Measurements from ENCODE around the gene GMDS. TPM values are rescaled to one million over a fixed set of nuclear protein-coding genes. Genes with fewer than 3 reads are reported as not detected.

The GMDS gene
- total RNA-seq, 1 donor from 2014 or later: 25.7 TPM

DNA sequence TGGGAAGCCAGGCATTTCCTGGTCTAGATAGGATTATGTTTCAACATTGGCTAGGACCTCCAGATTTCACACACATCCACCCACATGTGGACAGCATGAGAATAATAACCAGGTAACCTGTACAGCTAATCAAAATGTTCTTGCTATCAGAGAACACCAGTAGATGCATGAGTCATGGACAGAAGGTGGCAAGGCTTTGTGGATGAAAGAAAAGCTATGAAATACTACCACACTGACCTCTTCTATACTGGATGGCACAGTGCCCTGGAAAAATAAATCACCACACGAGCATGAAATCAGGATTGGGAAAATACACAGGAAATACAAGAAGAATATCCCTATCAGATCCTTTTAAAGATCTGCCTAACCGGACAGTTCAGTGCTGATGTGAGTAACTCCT is 113.0 kb downstream of the GMDS start:
- no peak for DNase-seq

DNA sequence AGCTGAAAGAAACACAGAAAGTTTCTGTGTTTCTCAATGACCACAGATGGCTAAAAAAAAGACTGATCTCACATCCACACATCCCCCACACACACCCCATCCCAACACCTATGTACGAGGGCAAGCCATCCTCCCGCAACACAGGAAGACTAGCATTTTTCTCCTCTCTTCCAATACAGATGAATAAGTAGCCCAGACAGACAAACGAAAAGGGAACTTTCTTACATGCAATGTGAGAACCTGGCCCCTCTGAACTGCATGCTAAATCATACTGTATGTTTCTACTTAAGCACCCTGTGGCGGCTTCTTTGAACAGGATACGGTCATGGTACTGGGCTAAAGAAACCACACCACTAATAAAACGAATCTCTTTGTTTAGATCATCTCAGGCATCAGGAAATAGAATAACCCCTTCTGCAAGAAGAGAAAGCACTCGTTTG is 116.2 kb downstream of the GMDS start:
- DNase-seq: no peak

DNA sequence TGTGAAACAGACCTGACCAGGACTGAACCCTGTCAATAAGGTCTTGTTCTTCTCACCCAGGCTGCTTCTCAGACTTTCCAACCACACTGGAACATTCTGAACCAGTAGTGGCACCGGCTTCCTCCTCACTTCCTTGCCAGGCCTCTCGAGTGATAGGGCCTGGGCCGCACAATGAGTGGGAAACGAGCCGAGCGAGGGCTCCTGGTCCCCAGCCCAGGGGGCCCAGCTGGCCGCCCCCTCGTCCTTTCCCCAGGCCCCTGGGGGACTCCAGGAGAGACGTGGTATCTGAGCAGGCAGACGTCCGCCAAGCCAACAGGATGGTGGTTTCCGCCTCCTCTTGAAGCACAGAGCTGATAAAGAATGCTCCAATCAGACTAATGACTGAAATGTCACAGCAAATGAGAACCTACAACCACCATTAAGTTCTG is 117.9 kb downstream of the GMDS start:
- DNase-seq: no peak

DNA sequence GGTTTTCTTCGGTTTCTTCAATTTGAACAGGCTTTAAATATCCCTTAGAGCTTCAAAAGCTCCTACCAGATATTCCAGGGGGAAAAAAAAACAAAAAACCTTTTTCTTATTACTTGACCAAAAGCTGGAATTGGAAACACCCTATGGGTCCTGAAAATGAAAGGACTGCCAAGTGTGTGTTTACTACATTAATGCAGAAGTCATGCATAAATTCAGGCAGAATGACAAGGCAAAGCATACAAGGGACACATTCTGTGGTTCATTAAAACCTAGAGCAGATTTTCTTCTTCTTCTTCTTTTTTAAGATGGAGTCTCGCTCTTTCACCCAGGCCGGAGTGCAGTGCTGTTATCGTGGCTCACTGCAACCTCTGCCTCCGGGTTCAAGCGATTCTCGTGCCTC is 119.1 kb downstream of the GMDS start:
- no peak for DNase-seq

DNA sequence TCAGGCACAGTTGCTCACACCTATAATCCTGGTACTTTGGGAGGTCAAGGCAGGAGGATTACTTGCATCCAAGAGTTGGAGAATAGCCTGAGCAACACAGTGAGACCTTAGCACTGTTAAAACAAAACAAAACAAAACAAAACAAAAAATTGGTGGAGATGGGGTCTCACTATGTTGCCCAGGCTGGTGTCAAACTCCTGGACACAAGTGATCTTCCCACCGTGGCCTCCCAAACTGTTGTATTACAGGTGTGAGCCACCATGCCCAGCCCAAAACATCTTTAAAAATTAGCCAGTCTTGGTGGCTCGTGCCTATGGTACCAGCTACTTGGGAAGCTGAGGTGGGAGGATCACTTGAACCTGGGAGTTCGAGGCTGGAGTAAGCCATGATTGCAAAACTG is 120.2 kb downstream of the GMDS start:
- no peak for DNase-seq

DNA sequence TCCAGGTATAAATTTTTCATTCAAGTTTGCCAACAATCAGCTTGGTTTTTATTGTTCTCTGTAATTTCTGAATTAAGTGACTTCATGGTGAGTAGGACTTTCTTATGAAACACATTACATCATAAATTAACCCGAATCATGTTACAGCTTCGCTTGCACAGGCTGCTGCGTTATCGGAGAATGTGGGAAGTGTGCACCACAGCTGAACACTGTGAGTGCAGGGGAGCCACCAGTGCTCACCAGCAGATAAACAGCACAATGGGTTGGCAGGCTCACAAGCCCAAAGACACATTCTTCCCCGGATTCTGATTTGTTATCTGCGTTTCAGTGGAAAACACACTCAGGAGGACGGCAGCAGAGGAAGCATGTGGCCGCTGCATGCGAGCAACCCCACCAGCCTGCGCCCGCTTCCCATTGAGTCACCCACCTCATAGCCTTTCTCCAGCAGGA is 121.1 kb downstream of the GMDS start:
- no peak for DNase-seq

DNA sequence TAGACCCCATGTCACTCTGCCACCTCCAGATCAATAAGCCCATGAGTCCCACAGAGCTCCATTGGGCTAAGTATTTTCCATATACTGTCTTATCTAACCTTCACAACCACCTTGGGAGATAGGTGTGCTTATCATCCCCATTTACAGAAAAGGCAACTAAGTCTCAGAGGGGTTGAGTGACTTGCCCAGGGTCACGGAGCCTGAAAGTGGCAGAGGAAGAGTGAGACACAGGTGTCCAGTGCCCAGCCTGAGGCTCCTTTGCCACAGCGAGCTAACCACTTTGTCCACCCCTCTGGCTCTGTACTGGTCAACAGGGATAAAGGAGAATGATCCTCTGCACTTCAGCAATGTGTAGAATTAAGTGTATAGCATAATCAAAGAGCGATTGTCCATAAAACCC is 124.5 kb downstream of the GMDS start:
- DNase-seq: no peak

DNA sequence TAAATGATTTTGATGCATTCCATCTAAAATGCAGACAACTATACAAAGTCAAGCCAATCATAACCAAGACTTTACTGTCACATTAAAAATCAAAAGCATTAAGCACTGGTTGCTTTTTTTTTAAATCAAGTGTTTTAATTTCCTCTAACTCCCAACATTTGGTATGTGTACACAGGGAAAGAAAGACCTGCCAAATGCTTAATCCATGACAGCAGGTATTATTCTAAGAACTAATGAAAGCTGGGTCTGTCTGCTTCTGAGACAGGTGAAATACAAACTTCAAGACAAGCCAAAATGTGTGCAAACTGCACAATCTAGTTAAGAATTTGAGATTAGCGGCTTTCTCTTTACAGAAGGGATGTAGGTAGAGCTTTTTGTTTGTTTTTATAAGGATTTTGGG is 126.1 kb downstream of the GMDS start:
- no peak for DNase-seq

DNA sequence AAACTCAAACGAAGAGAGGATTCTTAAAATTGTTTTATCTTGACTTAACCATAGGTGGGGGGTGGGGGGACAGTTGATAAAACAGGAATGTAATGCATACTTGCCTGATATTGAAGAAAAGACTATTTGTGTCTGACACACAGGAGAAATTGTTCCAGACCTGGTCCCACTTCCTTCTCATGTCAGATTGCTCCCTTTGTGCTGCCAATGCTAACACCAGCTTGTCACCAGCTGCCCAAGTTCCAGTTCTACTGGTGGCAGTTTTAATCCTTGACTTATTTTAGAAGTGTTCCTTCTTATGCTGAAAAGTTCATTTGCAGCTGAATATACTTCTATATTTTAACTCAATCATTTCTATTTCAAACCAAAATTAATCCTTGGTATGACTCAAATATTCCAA is 127.3 kb downstream of the GMDS start:
- DNase-seq: no peak

DNA sequence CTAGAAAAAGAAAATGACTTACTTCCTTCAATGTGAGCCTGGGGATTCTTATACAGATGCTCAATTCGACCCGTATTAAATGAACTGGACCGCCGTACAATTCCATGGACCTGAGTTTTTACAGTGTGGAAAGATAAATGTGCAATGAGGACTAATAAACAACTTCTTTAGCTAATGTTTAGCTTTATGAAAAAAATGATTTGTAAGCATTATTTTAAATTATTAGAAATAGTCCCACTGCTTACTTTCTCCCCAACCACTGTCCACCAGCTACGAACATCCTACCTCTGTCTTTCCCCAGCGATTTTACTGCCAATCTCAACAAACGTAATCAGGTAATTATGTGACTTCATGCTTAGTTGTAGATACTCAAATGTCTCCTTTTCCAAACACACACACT is 128.0 kb downstream of the GMDS start:
- DNase-seq: no peak

DNA sequence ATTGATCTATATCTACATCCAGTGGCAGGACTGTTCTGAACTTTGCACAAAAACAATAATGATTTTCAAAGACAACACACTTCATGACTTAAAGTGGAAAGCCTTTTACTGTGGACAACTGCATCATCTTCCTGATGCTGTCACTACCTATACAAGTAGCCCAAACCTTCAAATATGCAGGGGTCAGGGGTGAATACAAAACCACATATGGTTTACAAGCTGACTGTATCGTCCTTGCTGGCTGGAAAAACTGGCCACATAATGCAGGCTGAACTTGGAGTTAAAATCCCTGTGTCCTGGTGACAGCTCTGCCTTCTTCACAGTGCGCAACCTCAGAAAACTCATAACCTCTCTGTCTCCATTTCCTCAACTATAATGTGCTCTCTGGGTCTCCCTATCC is 128.9 kb downstream of the GMDS start:
- DNase-seq: no peak

DNA sequence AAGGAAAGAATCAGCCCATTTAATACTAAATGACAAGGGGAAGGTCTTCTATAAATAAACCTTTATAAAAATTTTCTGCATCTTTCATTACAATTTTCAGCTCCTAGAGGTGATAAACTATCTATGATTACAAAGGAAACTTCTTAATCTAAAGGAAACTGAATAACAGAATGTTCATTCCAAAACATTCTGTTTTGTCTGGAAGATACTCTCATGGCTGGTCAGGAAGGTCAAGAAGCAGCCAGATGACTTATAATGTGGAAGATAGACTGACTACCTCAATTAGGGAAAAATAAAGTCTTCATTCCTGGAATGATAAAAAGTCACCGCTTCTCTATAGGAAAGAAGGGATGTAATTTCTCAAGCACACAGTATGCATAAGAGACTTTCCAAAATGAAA is 131.3 kb downstream of the GMDS start:
- no peak for DNase-seq

DNA sequence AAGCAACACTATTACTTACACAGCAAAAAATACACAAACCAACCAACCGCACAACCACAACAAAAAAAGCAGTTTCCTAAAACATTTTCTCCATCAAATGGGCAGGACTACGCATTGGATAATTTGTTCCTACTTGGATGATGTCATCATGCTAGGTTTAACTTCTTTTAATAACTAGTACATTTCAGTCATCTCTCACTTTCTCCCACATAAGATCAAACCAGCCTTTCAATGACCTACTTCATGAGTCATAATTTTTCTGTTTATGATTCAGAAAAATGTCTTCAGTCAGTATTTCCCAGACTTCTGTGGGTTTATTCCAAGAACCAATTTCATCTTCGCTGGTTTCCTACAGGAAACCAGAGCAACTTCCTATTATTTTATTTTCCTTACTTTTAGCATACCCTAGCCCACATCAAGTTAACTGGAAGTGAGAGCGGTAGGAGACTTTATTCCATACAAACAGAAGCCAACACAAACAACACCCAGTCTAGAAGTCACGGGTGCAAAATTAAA is 134.2 kb downstream of the GMDS start:
- no peak for DNase-seq

DNA sequence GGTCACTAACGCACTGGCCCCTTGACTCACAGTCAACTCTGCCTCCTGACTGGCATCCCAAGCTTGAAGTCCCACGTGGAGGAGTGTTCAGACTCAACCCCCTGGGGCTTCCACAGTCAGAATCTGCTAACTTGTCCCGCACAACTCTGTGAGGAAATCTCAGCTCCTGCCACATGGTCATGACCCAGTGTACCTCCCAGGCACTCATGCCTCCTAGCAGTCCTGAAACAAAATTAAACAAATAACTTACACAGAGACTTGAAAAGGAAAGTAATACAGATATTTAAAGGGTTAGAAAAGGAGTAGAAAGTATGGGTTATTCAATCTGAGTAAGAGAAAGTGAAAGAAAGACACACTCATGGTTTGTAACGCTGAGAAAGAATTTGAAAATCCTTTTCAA is 134.9 kb downstream of the GMDS start:
- no peak for DNase-seq

DNA sequence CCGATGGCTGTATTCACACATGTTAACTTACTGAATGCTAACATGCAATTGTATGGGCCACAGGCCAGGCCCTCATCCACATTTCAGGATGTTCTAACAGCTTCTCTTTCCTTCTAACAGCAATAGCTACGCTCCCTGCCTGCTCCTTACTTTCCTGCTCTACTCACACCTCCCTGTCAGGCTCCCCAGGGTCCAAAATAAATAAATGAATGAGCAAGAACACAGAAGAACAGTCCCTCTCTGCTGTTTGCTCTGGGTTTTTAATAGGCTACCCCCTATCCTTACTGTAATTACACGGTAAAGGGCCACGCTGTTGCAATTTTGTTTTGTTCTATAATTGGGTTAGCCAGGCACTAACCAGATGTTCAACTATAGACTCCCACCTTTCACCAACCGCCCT is 135.6 kb downstream of the GMDS start:
- no peak for DNase-seq

DNA sequence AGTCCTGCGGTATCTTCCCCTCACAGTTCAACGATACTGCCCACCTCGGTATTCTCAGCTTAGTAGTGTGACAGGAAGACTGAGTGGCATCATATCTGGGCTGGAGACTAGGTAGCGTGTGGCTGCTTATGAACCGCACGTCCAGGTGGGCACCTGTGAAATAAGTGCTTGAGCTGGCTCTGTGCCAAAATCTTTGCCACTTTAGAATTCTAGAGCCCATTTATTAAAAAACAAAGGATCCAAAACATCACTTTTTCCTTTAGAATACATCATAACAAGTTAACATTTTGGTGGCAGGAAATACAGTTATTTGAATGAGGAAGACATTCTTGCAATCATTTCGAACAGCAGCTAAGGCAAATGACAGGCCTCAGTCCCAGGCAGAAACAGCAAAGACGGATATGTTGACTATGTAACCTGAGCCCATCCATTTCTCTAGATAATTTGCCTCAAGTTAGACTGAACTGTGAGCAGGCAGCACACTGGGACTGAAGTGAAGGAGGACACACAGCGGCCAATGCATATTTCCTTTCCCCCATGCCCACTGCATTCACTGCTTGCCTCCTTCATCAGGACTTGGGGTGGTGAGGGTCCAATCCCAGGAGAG is 136.6 kb downstream of the GMDS start:
- no peak for DNase-seq

DNA sequence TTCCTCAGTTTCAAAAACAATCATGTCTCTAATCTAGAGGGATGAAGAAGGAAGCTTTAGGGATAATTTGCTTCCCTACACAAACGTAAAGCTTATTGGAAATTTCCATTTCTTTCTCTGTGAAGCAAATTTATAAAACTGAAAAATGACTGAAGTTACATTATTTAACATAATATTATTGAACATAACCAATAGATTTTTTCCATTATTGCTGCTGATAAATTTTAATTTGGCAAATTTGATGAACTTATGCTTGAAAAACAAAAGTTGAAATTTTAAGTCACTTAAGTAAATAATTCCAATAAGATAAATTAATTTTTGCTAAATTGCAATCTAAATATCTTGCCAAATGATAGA is 140.9 kb downstream of the GMDS start:
- DNase-seq: no peak

DNA sequence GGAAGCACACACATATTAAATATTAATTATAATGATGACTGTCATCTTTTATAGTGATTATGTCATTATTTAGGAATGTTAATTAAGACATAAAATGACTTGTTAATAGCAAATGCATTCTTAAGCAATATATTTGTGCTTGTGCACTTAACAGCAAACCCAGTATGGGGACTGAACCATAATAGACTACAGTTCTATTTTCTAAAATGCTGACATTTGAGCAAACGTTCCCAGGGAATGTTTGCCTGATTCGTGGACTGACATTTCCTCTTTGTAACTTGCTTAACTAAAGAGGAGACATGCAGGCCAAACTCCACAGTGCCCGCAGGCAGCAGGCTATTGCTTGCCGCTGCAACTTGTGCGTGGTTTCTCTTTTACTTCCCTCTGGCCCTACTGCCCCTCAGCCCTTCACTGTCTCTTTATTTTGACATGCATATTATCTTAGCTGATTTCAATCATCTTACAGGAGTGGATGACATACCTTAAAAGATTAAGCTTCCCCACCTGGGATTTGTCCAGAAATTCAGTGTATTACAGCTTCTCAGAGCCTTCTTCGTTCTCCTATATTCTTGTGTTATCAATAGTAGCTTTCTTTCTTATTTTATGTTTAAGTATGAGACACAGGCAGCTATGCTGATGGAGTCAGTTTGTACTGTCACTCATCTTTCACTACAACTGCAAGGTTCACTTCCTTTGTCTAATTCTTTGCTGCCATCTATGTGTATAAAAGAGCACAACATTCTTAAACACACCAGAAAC is 141.5 kb downstream of the GMDS start:
- peak; percentile 67 for DNase-seq

DNA sequence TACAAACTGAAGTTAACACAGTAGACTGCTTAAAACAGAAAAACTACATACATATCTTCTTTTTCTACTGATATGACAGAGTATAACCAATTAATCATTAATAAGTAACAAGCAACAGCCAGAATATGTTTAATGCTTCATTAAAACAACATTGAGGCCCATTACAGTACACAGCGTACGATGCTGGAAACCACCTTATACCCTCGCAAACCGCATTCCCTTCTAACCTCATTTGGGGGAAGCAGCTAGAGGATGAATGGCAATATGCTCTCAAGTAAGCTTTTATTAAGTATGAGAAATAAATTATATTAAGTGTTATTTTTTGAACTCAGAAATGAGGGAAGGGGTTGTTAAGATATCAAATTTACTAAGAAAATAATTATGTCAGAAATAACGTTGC is 142.4 kb downstream of the GMDS start:
- no peak for DNase-seq

DNA sequence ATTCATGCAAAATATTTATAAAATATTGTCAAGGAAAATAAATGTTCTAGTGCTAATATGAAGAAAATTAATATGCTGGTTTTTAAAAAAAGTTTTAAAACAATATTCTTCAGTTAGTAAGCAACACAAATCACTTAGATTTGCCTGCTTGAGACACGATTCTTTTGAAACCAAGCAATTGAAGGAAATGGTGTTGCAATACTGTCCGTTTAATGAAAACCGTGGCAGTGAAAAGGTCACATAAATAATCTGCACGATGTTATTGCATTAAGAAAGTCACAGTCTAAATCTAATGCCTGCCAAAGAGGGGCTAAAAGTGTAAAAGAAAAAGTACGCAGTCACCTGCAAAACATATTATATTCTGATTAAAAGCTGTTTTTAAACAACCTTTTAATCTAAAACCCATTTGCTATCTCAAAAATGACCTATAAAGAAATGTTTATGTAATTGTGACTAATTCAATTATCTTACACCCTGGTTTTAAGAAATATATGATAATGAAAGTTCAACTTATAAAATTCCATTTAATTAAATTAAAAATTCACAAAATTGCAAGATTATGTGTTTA is 143.0 kb downstream of the GMDS start:
- DNase-seq: no peak

DNA sequence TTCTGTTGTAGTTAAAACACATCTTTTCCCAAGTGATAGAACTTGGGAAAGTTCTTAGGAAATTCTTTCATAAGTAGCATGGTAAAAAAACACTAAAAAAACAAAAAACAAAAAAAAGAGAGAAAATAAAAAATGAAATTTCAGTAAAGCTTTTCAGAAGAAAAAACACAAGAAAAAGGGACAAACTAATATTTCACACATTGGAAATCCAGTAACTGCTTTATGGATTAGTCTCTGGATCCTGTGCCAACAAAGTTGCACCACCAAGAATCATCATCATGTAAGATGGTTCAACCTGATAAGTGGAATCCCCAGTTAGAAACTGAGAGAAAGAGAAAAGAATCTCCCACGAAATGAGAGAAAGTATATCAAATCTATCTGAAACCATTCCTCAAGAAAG is 144.2 kb downstream of the GMDS start:
- no peak for DNase-seq

DNA sequence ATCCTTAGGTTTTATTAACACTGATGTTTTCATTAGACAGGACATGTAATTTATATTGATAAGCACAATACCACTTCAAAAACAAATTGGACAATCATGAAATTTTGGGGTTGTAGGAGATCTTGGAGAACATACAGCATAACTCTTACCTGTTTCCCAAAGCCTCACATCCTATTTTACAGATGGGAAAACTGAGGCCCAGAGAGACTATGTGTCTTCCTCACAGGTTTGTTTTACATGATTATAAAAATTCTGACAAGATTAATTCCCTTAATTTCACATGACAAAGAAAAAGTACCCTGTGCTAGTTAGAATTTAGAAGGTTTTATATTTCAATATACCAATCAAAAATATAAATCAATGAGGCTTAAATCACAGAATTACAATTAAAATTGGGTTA is 145.5 kb downstream of the GMDS start:
- DNase-seq: no peak

DNA sequence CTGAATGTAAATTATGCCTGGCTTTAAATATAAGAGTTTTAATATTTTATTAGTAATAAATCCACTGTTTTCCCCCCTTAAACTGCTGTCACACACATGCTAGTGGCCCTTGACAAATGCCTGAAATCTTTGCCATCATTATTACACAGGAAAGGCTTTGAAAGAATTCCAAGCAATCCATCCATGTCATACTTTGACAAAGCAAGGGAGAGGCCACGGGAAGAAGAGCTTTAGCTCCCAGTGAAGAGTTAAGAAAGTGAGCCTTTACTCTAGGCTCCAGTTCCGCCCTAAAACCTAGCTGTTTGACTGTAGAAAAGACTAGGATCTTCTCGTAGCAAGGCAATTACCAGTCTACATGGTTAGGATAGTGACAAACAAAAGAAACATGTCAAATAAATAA is 147.9 kb downstream of the GMDS start:
- DNase-seq: no peak

DNA sequence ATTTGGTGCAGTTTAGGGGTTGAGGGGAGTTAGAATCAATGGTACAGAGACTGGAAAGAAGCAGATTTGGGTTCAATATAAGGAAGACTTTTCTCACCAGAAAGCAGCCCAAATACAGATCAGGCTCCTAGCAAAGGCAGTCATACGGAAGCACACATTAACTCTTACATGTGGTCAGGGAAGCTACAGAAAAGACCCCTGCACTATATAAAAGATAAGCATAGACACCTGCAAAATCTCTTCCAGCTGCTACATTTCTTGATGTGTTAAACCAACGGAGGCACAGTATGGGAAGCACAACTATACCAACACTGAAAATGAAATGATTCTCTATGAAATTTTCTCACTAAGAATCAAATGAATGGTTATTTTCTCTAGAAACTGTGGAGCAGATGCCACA is 150.8 kb downstream of the GMDS start:
- no peak for DNase-seq

All from tongue (tissue), 2 donors.